Bronchus fibroblast of lung (primary cell): ENCODE results near the gene TEX51. TPM values are rescaled to one million over a fixed set of nuclear protein-coding genes. Genes with fewer than 3 reads are reported as not detected.

Experiments
- total RNA-seq: library from RNA; depleted of rRNA; stranded (reverse); fragments of >200 nt; gene quantifications from 2 replicates; pipeline ENCODE4 v1.2.3, GENCODE V29; 2015

TEX51 gene
- total RNA-seq = not detected in 2 replicates

DNA sequence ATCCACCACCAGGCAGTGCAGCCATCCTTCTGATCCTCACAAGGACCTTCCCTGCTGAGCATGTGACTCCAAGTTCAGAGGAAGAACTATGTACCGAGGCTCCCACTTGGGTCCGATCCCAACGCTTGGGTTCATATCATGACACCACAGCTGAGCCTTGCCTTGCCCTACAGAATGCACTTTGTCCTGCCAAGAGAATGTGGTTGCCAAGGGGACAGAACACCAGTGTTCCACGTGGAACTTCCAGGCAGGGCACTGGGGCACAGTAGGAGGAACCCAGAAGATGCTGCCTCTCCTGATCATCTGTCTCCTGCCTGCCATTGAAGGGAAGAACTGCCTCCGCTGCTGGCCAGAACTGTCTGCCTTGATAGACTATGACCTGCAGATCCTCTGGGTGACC lies at the start of gene TEX51:
Gene TEX51, plus strand, starts transcription at position 255 of the 400 bp plus-strand sequence. Its CDS starts 29 bp downstream, at position 284.

Other genes starting within 250 kb of the TEX51 start
- 100 and 106 TPM in 2 replicates for gene GYPC, start 242.7 kb upstream of the TEX51 start, total RNA-seq
- 38.8 and 40.7 TPM in 2 replicates for gene BIN1, start 208.3 kb downstream of the TEX51 start, total RNA-seq